SIG-M5 treated with dmso at 0.1 percent for 504 hours (cell line): ENCODE data around the gene CDK11A.
A peak's percentile ranks its signal among the peaks of the same experiment; 100 is the strongest.
"Not testable (repeated sequence)": the region's sequence is repeated elsewhere in the genome, so short reads cannot be mapped to it uniquely, and the experiment has no call there.

Experiments
- DNase-seq: peaks from one replicate; lab custom pipeline; 2025; ENCODE audit not compliant: unreplicated experiment; lab: John Stamatoyannopoulos, UW

The CDK11A gene

GRCh38 chr1:1664318-1664717 lies 59.8 kb downstream of the CDK11A start:
- not testable (repeated sequence) for DNase-seq

DNA sequence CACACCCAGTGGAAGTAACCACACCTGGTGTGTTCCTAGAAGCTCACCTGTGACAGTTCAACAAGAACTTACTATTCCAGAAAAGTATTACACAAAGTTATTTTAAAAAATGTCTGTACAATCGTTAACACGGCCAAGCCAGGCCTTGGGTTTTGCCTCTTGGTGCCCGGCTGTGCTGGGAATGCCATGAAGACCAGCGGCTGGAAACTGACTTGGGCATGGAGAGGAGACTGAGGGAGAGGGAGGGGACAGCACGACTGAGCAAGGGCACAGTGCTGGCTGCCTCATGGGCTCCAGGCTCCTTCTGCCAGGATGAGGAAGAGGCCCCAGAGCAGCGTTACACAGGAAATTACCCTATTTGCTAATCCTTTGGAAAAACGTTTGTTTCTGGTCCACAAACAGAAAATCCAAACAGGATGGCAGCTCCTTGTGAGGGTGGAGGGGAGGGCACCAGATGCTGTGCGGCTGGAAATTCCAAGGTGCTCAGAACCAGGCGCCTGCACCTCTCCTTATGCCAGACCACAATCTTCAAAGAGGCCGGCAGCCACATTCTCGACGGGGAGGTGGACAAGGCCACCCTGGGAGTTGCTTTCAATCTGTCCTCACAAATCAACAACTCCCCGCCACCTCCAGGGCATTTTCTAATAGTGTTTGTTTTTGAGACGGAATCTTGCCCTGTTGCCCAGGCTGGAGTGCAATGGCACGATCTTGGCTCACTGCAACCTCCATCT lies 61.2 kb downstream of the CDK11A start:
- DNase-seq = not testable (repeated sequence)

DNA sequence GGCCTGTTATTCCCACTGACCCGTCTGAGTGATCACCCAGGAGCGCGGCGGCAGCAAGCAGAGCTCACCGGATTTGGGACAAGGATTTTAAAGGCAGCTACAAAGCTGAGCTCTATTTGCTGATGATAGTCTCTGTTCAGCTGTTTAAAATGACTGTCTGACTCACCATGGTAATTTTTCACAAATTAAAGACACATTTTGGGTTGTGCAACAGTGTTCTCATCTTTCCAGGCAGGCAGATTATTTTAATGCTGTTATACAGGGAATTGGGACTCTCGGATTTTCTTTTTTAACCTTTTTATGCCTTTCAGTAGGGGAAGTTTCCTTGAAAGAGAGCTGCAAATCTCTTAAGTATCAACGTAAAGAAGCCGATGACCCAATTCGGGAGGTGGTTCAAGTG lies 61.8 kb downstream of the CDK11A start:
- DNase-seq = not testable (repeated sequence)

- peak; percentile 85 for DNase-seq
Observed at GRCh38 chr1:1658583-1659549, 65.3 kb downstream of the CDK11A start, which contains the start of gene CDK11B. CDK11B (minus strand) TSS chr1:1659004; CDS start chr1:1657485, 1,519 bp downstream.
